ENCODE results near the gene PDE4D.

DNA sequence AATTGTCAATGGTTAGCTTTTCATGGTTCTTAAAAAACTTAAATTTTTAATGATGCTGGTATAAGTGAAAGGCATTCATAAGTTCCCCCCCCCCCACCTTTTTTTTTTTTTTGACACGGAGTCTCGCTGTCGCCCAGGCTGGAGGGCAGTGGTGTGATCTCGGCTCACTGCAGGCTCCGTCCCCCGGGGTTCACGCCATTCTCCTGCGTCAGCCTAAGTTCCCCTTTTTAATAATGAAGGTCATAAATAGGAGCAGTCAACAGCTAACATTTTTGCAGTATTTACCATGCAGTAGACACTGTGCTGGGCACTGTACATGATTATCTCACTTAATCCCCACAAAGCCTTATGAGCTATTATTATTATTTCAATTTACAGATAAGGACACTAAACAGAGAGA lies 556.3 kb downstream of the PDE4D start:
- TF ChIP-seq POLR2A (IDR thresholded peaks at IDR 0.05) (no peak), CTCF (IDR thresholded peaks at IDR 0.05) (no peak)
